GM12874 (cell line): Measurements from ENCODE around the gene NACC1.

Experiments used
- CTCF ChIP-seq: IDR thresholded peaks from 2 replicates; pipeline ENCODE4 v1.5.1; 2011; ENCODE audit warnings: low read depth, mild to moderate bottlenecking, control low read depth, low read length, moderate library complexity; ENCODE audit not compliant: insufficient read depth

Gene NACC1

GRCh38 chr19:13153569-13154240, 35.6 kb downstream of the NACC1 start:
- peak; percentile 32; the same call in 1 of the 2 replicates for TF ChIP-seq CTCF

GRCh38 chr19:13154241-13154778, 36.2 kb downstream of the NACC1 start:
- TF ChIP-seq CTCF, result no peak

- TF ChIP-seq CTCF, result peak; percentile 56
These were observed 36.9 kb downstream of the NACC1 start for GRCh38 chr19:13154911-13155471.

GRCh38 chr19:13155472-13156359, 37.7 kb downstream of the NACC1 start:
- TF ChIP-seq CTCF, result no peak

GRCh38 chr19:13159713-13160112, 41.6 kb downstream of the NACC1 start:
- TF ChIP-seq CTCF, result no peak

GRCh38 chr19:13160557-13160956, 42.5 kb downstream of the NACC1 start:
- no peak for TF ChIP-seq CTCF
